ENCODE results near the gene PROK2. TPM values are rescaled to one million over a fixed set of nuclear protein-coding genes. Genes with fewer than 3 reads are reported as not detected.

The PROK2 gene
- polyA plus RNA-seq, 3 donors, result 0.10 TPM; not detected in 2

- no peak for DNase-seq
Observed at GRCh38 chr3:71744738-71745137, 40.2 kb downstream of the PROK2 start.

GRCh38 chr3:71742621-71743020, 42.3 kb downstream of the PROK2 start:
- DNase-seq, result no peak

- no peak for DNase-seq
Observed at GRCh38 chr3:71734881-71735280, 50.1 kb downstream of the PROK2 start.

- no peak for DNase-seq
Observed at GRCh38 chr3:71733319-71733718, 51.6 kb downstream of the PROK2 start.

GRCh38 chr3:71732637-71733036, 52.3 kb downstream of the PROK2 start:
- DNase-seq, result no peak

- no peak for DNase-seq
Observed at GRCh38 chr3:71728632-71729342, 56.2 kb downstream of the PROK2 start.

- DNase-seq, result no peak
Observed at GRCh38 chr3:71726146-71726545, 58.8 kb downstream of the PROK2 start.

GRCh38 chr3:71725271-71725991, 59.5 kb downstream of the PROK2 start, which contains the start of gene EIF4E3:
EIF4E3 (minus strand) TSS chr3:71725402; CDS start chr3:71725367, 35 bp downstream.
- no peak for DNase-seq

- no peak for DNase-seq
Observed at GRCh38 chr3:71724584-71725270, 60.2 kb downstream of the PROK2 start.

GRCh38 chr3:71724171-71724453, 60.8 kb downstream of the PROK2 start:
- DNase-seq, result no peak

GRCh38 chr3:71723452-71724170, 61.3 kb downstream of the PROK2 start:
- DNase-seq, result no peak

- DNase-seq, result no peak
Observed at GRCh38 chr3:71722693-71723092, 62.3 kb downstream of the PROK2 start.

Other genes with a start within 250 kb of the PROK2 start
- gene FOXP1, start 201.4 kb downstream of the PROK2 start, polyA plus RNA-seq (ENCODE audit: insufficient read length in 3 of 3), result 10 to 100 TPM; 33.6 to 43.2 (median 40.6) TPM
- 10 to 100 TPM; 10.2 to 13.7 (median 11.5) TPM for gene EIF4E3, start 59.7 kb downstream of the PROK2 start, polyA plus RNA-seq (ENCODE audit: insufficient read length in 3 of 3)
- gene GPR27, start 31.3 kb downstream of the PROK2 start, polyA plus RNA-seq (ENCODE audit: insufficient read length in 3 of 3), result 10 to 100 TPM in 1 of 3 donors, 1 to 10 TPM in 2; 8.2 to 10.2 (median 9.3) TPM

Data from renal pelvis (tissue), 4 donors.